ENCODE measurements around the gene NYAP1. TPM values are rescaled to one million over a fixed set of nuclear protein-coding genes. Genes with fewer than 3 reads are reported as not detected.

NYAP1 gene
- total RNA-seq, 1 donor from 2014 or later: 5.2 TPM

DNA sequence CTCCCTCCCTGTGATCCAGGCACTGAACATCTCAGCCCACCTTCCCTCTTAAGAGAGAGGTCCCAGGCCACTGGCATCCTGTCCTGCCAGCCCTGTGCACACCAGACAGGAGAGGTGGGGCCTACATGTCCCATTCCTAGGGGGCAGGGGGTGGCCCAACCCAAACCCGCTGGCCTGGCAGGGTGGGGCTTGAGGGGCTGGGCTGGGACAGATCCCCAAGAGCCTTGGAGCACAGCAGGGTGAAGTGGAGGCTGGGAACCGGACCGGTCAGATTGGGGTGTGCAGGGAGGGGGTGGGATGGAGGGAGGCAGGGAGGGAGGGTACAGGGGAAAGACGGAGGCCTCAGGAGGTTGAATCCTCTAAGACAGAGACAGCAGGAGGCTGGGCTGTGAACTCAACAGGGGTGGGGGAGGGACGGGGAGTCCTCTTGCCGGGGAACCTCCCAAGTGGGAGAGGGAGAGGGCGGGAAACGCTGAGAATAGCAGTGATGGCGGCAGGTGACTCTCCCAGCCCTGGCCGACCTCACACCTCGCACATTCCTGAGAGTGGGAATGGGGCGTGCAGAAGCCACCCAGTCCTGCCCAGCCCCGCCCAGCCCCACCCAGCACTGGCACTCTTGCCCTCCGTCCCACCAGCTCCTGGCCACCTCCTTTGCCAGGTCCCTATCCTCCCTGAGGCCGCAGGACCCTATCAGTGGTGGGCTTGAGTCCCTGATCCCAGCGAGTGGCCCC, 11.4 kb upstream of the NYAP1 start:
- no peak overlapping the region for H3K27ac Mint-ChIP-seq (ENCODE audit: unreplicated experiment)
- H3K4me1 Mint-ChIP-seq: peaks cover 25% of the 10 kb centered on the region
- H3K4me3 Mint-ChIP-seq: no peak overlapping the region
- H3K36me3 Mint-ChIP-seq (ENCODE audit: low read depth): no peaks in the 10 kb centered on the region
- TF ChIP-seq, protein P1, sequence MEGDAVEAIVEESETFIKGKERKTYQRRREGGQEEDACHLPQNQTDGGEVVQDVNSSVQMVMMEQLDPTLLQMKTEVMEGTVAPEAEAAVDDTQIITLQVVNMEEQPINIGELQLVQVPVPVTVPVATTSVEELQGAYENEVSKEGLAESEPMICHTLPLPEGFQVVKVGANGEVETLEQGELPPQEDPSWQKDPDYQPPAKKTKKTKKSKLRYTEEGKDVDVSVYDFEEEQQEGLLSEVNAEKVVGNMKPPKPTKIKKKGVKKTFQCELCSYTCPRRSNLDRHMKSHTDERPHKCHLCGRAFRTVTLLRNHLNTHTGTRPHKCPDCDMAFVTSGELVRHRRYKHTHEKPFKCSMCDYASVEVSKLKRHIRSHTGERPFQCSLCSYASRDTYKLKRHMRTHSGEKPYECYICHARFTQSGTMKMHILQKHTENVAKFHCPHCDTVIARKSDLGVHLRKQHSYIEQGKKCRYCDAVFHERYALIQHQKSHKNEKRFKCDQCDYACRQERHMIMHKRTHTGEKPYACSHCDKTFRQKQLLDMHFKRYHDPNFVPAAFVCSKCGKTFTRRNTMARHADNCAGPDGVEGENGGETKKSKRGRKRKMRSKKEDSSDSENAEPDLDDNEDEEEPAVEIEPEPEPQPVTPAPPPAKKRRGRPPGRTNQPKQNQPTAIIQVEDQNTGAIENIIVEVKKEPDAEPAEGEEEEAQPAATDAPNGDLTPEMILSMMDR (conservative IDR thresholded peaks at IDR 0.05): no peak
- H3K9me3 Mint-ChIP-seq: no peaks in the 10 kb centered on the region
- DNase-seq (ENCODE audit: low read depth, low spot score): no peak
- H3K27me3 Mint-ChIP-seq (ENCODE audit: low read depth): no peaks in the 10 kb centered on the region

DNA sequence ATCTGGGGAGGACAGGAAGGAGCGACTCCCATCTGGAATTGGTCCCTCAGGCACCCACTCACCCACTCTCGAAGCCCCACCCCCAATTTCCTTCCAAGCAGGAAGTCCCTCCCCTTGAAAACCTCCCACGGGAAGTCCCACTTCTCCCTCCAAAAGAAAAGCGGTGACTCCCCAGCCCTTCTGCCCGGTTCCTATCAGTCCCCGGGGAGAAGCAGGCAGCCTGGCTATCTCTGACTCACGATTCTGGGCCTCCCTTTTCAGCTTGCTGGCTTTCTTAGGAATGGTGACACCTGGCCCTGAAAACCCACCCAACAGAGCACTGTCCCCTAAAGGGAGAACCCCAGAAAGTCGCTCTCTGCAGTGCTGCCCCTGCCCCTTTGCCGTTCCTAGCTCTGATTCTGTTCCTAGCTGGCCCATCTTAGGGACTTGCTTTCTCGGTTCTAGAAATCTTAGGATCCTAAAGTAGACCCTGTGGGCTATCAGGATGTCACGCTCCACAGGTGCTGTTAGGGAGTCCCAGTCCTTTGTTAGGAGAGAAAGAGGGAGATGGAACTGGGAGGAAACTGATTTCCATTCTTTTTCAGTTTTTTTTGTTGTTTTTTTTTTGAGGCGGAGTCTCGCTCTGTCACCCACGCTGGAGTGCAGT, 10.8 kb upstream of the NYAP1 start:
- TF ChIP-seq, protein P1 (conservative IDR thresholded peaks at IDR 0.05): no peak
- Mint-ChIP-seq H3K4me3 (no peak overlapping the region), H3K36me3 (ENCODE audit: low read depth) (no peaks in the 10 kb centered on the region), H3K27ac (ENCODE audit: unreplicated experiment) (no peak overlapping the region), H3K9me3 (no peaks in the 10 kb centered on the region), H3K4me1 (peaks cover 25% of the 10 kb centered on the region), H3K27me3 (ENCODE audit: low read depth) (no peaks in the 10 kb centered on the region)
- DNase-seq (ENCODE audit: low read depth, low spot score): no peak

DNA sequence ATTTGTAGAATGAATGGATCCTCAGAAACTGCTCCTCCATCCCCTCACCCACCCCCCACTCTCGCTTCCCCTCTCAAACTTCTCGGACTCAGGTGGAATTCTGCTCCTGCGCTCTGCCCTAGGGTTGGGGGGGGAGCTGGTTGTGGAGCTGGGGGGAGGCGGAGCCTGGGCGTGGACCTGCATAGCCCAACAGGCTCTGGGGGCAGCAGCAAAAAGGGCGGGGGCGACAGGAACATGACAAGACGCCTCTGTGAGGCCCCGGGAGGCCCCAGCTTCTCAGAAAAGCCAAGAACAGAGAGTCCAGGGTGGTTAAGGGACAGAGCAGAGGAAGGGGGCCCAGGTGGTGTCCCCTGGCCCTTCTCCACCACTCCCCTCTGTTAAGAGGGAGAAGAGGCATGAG, 8.2 kb upstream of the NYAP1 start:
- H3K36me3 Mint-ChIP-seq (ENCODE audit: low read depth): no peaks in the 10 kb centered on the region
- TF ChIP-seq, protein P1 (conservative IDR thresholded peaks at IDR 0.05): no peak
- peak overlapping the region; percentile 88 for H3K4me3 Mint-ChIP-seq
- H3K9me3 Mint-ChIP-seq: no peaks in the 10 kb centered on the region
- DNase-seq (ENCODE audit: low read depth, low spot score): no peak
- H3K27me3 Mint-ChIP-seq (ENCODE audit: low read depth): no peaks in the 10 kb centered on the region
- H3K4me1 Mint-ChIP-seq: peaks cover 29% of the 10 kb centered on the region
- peak overlapping the region; percentile 96 for H3K27ac Mint-ChIP-seq (ENCODE audit: unreplicated experiment)

DNA sequence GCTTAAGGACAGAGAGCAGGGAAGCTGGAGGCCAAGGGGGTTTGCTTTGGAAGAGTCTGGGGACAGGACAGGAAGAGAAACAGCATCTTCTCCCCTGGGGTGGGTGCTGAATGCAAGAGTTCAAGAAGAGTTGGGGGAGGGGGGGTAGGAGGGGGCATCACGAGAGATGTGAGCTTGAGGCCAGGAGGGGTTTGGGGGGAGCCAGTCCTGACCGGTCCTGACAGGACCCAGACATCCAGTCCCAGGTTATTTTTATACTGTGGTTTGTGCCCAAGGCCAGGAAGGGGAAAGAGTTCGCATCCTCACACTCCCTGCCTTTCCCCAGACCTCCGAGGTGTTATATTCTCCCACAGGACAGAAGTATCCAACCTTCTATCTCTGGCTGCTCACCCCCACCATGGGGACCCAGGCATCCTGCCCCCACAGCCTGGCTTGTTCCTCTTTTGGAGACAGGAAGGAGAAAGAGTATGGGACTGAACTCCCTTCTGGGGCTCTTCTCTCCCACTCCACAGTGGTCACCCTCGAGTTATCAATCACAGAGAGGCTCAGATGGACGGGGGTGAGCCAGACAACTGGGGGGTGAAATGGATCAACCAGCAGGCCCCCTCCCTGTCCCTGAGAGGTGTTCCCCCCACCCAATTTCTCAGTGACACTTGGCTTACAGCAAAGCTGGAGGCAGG, 7.5 kb upstream of the NYAP1 start:
- TF ChIP-seq, protein P1 (conservative IDR thresholded peaks at IDR 0.05): no peak
- no peak for DNase-seq (ENCODE audit: low read depth, low spot score)
- Mint-ChIP-seq H3K4me1 (peaks cover 29% of the 10 kb centered on the region), H3K36me3 (ENCODE audit: low read depth) (no peaks in the 10 kb centered on the region), H3K4me3 (peak overlapping the region; percentile 88), H3K9me3 (no peaks in the 10 kb centered on the region), H3K27me3 (ENCODE audit: low read depth) (no peaks in the 10 kb centered on the region), H3K27ac (ENCODE audit: unreplicated experiment) (peak overlapping the region; percentile 96)

DNA sequence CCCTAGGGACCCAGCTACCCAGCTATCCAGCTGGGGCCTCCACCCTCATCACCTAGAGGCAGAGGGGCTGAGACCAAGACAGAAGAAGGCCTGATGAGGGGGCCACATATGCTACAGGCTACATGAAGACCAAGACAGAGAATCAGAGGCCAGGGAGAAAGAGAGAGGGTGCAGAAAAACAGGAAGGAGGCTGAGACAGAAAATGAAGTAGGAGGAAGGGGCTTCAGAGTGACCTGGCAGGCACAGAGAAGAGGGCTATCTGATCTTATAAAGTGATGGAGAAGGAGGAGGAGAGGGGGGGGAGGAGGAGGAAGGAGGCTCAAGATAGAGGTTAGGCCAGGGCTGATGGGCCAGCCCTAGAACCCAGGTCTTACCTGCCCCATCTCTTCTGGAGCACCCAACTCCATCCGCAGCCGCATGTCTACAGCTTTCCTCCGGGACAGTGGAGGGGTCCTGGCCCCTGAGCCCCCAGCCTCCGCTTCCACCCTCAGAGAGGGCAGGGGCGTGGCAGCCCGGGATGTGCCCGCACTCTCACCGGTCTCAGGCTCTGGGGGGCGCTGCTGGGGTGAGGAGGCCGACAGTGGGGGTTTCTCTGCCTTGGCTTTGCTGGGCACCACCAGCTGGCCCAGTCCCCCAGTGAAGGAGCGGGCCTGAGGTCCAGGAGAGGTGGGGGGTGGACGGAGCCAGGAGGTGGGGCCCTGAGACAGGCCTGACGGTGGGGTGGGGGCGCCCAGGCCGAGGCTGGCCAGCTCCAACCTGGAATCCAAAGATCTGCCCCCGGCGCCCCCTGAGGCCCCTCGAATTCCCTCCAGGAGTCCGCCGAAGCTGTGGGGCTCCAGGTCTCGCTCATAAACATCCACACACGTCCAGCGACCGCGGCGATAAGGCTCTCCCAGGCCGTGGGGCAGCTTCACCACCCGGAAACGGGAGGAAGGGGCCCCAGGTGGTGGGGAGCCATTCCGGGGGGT, 6.5 kb upstream of the NYAP1 start:
- Mint-ChIP-seq H3K9me3 (no peaks in the 10 kb centered on the region), H3K36me3 (ENCODE audit: low read depth) (no peaks in the 10 kb centered on the region), H3K27me3 (ENCODE audit: low read depth) (no peaks in the 10 kb centered on the region), H3K4me1 (peaks cover 32% of the 10 kb centered on the region), H3K27ac (ENCODE audit: unreplicated experiment) (no peak overlapping the region), H3K4me3 (peak overlapping the region; percentile 88)
- TF ChIP-seq, protein P1 (conservative IDR thresholded peaks at IDR 0.05): no peak
- no peak for DNase-seq (ENCODE audit: low read depth, low spot score)

Data from neural crest cell (in vitro differentiated cells).